GM10266 (cell line): ENCODE data around the gene SELP.

Experiments used
- DNase-seq: peaks from one replicate; pipeline ENCODE4 v3.0.0; 2012; ENCODE audit errors: extremely low spot score
- CTCF ChIP-seq: IDR thresholded peaks from 2 replicates; pipeline ENCODE4 v1.5.1; 2012; ENCODE audit warnings: mild to moderate bottlenecking, low read depth; ENCODE audit not compliant: control insufficient read depth, insufficient read depth; ENCODE audit errors: missing control alignments

Gene SELP

GRCh38 chr1:169538998-169539871, 90.7 kb downstream of the SELP start:
- TF ChIP-seq CTCF, result no peak
- DNase-seq, result no peak
